ENCODE data around the gene UVRAG. TPM values are rescaled to one million over a fixed set of nuclear protein-coding genes. Genes with fewer than 3 reads are reported as not detected.

The UVRAG gene
- total RNA-seq, 1 donor from 2014 or later: 20.7 TPM

GRCh38 chr11:75946531-75947530 lies 131.8 kb downstream of the UVRAG start:
- H3K36me3 Mint-ChIP-seq: no peaks in the 10 kb centered on the region
- peaks cover 4% of the 10 kb centered on the region for H3K4me1 Mint-ChIP-seq (ENCODE audit: unreplicated experiment)
- H3K9me3 Mint-ChIP-seq: no peaks in the 10 kb centered on the region
- peak overlapping the region; percentile 60 for H3K27ac Mint-ChIP-seq
- no peak overlapping the region for H3K4me3 Mint-ChIP-seq
- TF ChIP-seq CTCF (conservative IDR thresholded peaks at IDR 0.05): no peak
- no peak for DNase-seq (ENCODE audit: extremely low spot score, unreplicated experiment)
- H3K27me3 Mint-ChIP-seq: no peaks in the 10 kb centered on the region

GRCh38 chr11:75949023-75949672 lies 134.1 kb downstream of the UVRAG start:
- Mint-ChIP-seq H3K4me3 (no peak overlapping the region), H3K27me3 (no peaks in the 10 kb centered on the region)
- DNase-seq (ENCODE audit: extremely low spot score, unreplicated experiment): no peak

GRCh38 chr11:75950141-75950540 lies 135.1 kb downstream of the UVRAG start:
- Mint-ChIP-seq H3K36me3 (no peaks in the 10 kb centered on the region), H3K4me1 (ENCODE audit: unreplicated experiment) (peaks cover 27% of the 10 kb centered on the region), H3K4me3 (no peak overlapping the region), H3K27ac (no peak overlapping the region), H3K9me3 (no peaks in the 10 kb centered on the region), H3K27me3 (no peaks in the 10 kb centered on the region)
- TF ChIP-seq CTCF (conservative IDR thresholded peaks at IDR 0.05): no peak
- no peak for DNase-seq (ENCODE audit: extremely low spot score, unreplicated experiment)

More at GRCh38 chr11:75949023-75949672, 134.1 kb downstream of the UVRAG start:
- no peaks in the 10 kb centered on the region for H3K9me3 Mint-ChIP-seq
- H3K27ac Mint-ChIP-seq: no peak overlapping the region
- no peaks in the 10 kb centered on the region for H3K36me3 Mint-ChIP-seq
- peaks cover 17% of the 10 kb centered on the region for H3K4me1 Mint-ChIP-seq (ENCODE audit: unreplicated experiment)
- TF ChIP-seq CTCF (conservative IDR thresholded peaks at IDR 0.05): no peak

- TF ChIP-seq CTCF (conservative IDR thresholded peaks at IDR 0.05): no peak
- peaks cover 4% of the 10 kb centered on the region for H3K36me3 Mint-ChIP-seq
- H3K9me3 Mint-ChIP-seq: no peaks in the 10 kb centered on the region
- H3K27me3 Mint-ChIP-seq: no peaks in the 10 kb centered on the region
- H3K4me1 Mint-ChIP-seq (ENCODE audit: unreplicated experiment): peaks cover 27% of the 10 kb centered on the region
- no peak overlapping the region for H3K4me3 Mint-ChIP-seq
- no peak for DNase-seq (ENCODE audit: extremely low spot score, unreplicated experiment)
- no peak overlapping the region for H3K27ac Mint-ChIP-seq
Measured at GRCh38 chr11:75954039-75954438, 139.0 kb downstream of the UVRAG start.

GRCh38 chr11:75955443-75955842 lies 140.4 kb downstream of the UVRAG start:
- Mint-ChIP-seq H3K36me3 (peaks cover 4% of the 10 kb centered on the region), H3K4me1 (ENCODE audit: unreplicated experiment) (peaks cover 27% of the 10 kb centered on the region), H3K27me3 (no peaks in the 10 kb centered on the region), H3K27ac (no peak overlapping the region), H3K4me3 (no peak overlapping the region), H3K9me3 (no peaks in the 10 kb centered on the region)
- TF ChIP-seq CTCF (conservative IDR thresholded peaks at IDR 0.05): no peak
- no peak for DNase-seq (ENCODE audit: extremely low spot score, unreplicated experiment)
